HG02623 (cell line): ENCODE results near the gene SLC12A8.

ENCODE experiments used
- ATAC-seq: cut with Tn5 transposase; IDR thresholded peaks from one replicate; pipeline ENCODE4 v1.9.1; 2021; ENCODE audit warnings: moderate library complexity; ENCODE audit not compliant: unreplicated experiment

The SLC12A8 gene

DNA sequence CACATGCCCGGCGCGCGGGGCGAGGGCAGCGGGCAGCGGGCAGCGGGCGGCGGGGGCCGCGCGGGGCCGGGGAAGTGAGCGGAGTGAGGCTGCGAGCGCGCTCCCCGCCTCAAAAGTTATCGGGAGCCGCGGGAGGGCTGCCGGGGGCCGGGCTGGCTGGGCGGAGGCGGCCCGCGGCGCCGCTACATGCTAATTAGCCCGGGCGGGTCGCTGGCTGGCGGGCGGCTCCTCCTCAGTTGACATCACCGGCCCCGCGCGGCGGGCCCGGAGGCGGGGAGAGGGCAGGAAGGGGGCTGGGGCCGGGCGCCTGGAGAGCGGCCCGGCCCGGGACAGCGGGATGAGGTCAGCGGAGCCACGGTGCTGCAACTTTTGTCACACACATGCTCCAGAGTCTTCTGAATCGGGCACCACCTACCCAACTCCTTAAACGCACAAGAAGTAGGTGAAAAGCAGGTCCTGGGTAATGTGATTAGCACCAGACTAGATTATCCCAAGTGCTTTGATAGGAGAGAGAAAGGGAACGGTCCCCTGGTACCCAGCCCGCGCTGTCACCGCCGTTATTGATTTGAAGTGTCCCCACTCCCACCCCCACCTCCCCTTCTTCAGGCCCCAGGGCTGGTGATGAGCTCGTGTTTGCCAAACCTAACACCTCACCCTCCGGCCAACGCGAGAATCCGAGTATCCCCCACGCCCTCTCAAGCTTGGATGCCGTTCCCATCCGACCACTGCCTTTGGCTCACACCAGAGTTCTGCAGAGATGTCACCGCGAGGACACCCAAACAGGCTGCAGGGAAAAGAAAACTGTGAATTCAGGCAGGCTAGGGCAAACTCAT is 156.4 kb downstream of the SLC12A8 start, which contains the start of gene HEG1:
Gene HEG1 (minus strand): TSS at position 85 of the 833 bp plus-strand sequence. CDS start 107 bp downstream, outside the sequence.
- peak; percentile 70 for ATAC-seq

DNA sequence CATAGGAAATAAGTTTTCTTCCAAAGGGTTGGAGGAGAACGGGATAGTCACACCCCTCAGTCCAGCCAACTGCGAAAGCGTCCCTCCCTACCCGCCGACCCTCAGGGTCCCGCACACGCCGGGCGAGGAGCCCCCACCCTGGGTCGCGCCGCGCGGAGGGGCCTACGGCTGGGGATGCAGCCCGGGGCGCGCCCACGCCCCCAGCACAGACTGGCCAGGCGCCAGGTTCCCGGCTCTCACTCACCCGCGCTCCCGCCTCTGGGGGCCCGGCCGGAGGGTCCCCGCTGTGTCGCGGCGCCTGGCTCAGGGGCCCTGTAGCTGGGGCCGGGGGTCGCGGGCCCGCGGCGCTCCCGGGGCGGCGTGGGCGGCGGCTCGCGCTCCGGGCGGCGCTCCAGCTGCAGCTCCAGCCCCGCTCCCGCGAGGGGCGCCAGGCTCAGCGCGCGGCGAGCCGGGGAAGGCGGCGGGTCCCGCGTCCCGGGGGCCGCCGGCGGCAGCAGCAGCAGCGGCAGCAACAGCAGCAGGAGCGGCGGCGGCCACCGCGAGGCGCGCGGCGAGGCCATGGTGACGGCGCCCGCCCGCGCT is 157.1 kb downstream of the SLC12A8 start:
- ATAC-seq: peak; percentile 8

DNA sequence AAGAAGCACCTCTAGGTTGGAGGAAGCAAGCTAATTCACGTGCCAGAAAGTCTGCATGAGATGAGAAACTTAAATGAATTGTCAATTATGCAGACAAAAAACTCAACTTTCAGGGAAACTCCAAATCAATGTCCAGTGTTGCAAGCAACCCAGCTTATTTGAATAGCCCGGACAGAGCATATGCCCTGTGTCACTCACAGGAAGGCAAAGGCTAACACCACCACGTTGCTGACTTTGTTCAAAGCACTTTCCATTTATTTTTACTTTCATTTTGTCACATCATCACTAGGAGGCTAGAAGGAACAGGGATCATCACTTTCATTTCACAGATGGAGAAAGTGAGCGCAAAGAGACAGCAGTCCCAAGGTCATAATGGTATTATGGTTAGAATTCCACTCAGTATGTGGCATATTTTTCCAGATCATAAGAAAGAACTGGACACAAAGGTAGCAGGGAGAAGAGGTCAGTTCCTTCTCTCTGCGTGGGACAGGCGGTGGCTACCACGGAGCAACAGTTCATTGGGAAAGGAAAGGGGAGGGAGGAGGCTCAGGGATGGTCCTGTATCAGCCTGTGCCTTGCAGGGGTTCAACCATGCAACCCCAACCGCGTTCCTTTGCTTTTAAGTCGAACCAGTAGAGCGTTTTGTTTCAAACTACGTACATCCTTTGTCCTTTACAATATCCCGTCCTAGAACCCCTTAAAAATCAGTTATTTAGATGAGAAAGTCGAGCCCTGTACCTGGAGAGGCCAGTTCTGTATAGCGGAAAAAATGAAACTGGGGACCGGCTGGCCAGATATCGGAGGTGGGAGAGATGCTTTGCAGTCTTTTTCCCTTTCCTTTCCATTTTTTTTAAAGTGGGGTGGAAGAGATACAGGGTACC is 157.9 kb downstream of the SLC12A8 start:
- ATAC-seq: peak; percentile 36

DNA sequence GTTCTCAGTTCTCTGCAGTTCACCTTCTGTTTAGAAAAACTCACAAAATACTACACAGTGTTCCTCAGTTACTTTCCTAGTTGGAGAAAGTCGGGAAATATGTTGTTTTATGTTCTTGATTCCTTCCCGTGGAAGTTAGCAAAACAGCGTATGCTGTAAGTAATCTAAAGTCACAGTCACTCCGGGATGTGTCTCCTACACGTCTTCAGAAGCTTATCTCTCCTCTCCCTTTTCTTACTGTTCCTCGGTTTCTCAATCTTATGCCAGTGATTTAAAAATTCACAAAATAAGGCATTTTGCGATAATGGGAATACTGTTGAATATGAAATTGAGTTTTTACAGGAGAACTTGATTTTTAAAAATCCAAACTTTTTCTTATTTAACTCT is 158.5 kb downstream of the SLC12A8 start:
- no peak for ATAC-seq

DNA sequence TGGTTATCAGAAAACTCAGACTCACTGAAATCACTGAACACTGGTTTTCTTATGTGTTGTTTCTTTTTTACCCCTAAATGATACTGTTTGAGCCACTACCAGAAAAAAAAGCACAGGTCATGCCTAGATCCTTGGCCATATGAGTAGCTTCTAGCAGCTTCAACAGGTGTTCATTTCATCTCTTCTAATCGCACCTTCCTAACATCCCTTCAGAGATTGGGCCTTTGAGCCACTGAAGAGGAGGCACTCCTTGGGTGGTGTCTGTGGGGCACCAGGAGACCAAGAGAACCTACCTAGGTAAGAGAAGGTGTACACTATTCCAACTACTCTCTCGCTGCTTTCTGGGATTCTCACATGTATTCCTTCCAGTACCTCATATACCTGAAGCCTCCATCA is 159.2 kb downstream of the SLC12A8 start:
- ATAC-seq: no peak

DNA sequence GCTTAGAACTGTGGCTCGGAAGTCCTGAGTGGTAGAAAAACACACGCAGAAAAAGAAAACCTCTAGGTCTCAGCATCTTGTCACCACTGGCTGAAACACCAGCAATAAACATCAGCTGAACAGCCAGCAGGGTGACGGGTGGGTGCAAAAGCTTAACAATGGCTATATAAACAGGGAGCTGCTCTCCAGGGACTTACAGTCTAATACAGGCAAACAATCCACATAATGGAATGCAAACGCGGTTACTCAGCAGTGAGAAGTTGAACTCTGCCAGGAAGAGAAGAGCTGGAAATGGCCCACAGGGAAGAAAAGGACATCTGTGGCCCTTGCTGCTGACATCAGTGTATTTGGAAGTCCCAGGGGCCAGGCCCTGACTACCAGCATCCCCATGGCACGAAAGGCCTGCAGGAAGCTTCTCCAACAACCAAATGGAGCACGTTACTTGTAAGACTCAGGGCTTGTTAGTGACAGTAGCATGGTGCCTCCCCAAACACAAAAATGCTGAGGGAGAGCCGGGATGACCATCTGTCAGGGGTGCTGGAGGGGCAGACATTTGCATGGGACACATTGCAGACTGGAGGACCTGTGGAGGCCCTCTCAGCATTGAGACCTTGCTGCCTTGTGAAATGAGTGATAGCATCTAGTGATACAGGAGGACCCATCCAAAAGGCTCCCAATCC is 159.8 kb downstream of the SLC12A8 start:
- no peak for ATAC-seq

DNA sequence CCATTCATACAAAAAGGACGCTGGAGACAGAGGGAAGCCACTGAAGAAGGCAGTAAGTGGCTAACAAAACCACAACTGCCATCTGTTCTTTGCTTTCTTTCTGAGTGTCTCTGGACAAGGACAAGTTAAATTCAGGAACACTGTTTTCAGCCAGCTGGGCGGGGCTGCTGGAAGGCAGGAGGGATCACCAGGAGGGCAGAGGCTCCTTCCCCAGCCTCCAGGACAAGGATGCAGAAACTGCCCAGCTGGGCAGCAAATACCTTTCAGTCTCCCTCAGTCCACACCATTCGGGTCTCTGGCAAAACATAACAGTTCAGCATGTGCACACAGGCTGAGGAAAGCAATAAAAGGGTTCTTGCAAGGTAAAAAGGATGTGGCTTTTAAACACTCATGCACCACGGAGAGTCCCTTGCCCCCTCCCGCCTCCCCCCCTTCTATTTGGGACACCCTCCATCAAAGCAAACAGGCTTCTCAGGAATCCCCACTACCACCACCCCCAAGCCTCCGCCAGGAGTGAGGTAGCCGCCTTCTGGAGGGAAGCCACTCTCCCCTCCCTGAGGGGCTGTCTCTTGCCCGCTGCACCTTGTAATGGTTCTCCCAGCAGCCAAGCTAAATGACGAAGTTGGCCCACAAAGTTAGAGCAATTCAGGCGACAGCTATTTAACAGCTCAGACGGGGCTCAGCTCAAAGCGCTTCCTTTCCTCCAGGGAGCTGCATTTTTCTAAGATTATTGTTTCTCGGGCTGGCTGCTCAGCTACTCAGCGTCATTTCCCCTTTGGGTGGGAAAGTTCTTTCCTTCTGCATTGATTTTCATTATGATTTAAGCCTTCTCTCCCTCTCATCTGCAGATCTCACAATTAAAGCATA is 160.6 kb downstream of the SLC12A8 start:
- no peak for ATAC-seq

DNA sequence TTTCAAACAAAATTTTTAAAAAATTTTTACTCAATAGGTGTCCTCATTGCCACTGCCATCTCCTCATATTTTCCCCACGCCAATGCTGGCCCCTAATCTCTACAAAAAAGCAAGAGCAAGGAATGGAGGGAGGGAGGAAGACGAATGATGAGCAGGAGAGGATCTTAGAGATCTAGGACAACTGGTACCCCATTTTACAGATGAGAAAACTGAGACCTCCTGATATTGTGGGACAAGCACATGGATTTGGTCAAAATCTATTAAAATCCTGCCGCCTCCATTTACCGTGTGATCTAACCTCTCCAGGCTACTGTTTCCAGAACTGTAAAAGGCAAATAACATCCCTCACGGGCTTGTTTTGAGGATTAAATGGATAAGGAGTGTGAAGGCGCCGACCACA is 161.3 kb downstream of the SLC12A8 start:
- ATAC-seq: no peak

- no peak for ATAC-seq
Measured at GRCh38 chr3:125050488-125051090, 162.0 kb downstream of the SLC12A8 start.

GRCh38 chr3:125048282-125048681 is 164.3 kb downstream of the SLC12A8 start:
- ATAC-seq: no peak

GRCh38 chr3:125045965-125046364 is 166.6 kb downstream of the SLC12A8 start:
- ATAC-seq: no peak

GRCh38 chr3:125045194-125045593 is 167.4 kb downstream of the SLC12A8 start:
- ATAC-seq: no peak

DNA sequence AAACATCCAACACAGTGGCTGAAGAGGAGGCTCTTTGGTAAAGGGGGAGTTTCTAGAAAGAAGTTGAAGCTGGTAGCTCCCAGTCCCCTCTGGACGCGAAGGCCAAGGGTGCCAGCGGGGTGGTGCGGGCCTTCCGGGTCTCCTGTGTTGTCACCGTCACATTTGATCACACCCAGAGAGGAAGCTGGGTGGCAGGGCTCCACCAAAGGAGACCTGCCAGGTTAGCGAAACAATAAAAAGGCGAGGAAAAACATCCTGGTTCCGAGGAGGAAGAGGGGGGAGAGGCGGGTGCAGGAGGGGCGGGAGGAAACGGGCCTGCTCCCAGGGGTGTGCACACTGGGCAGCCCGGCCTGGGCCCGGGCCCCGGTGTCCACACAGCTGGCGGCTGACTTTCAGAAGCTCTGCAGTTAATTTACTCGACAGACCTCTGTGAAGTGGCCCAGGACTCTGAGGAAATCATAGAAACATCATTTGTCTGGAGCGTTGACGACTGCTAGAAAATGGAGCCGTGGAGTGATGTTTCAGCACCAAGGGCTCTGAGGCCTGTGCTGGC is 168.9 kb downstream of the SLC12A8 start:
- ATAC-seq: no peak

- ATAC-seq: no peak
Measured at GRCh38 chr3:125042725-125043406, 169.7 kb downstream of the SLC12A8 start.

DNA sequence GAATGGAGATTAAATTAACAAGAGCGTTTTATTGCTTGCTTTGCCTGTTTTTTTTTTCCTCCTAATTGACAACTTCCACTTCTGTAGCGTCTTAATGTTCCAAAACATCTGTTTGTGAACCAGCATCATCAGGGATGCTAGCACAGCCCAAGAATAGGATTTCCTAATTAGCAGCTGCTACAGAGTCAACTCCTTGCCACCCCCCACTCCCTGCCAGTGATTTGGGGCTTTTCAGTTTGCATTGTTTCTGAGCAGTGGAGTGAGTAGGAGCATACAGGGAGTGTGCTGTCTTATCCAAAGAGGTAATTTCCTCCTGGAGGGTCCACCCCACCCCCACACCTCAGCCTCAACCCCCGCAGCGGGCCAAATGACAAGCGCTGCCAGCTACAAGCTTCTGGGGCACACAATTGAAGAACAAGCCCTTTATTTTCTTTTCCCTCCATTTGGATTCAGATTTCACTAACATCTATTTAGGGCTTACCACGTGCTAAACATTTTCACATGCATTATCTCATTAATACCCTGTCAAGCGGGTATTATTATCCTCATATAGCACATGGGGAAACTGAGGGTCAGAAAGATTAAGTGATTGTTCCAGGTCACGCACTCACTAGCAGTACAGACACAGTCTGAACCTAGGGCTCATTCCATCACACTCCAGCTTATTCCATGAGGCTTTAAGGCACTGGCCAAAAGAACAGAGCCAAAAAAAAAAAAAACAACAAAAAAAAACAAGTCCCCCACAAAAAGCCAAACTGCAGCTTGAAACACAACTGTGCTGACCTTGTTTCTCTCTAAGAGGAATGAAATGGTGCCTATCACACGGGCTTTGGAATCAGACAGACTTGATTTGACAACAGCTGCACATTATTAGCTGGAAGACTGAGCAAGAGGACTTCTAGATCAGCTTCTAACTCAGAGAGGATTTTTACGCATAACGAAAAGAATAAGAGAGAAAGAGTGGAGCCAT is 173.1 kb downstream of the SLC12A8 start:
- no peak for ATAC-seq

DNA sequence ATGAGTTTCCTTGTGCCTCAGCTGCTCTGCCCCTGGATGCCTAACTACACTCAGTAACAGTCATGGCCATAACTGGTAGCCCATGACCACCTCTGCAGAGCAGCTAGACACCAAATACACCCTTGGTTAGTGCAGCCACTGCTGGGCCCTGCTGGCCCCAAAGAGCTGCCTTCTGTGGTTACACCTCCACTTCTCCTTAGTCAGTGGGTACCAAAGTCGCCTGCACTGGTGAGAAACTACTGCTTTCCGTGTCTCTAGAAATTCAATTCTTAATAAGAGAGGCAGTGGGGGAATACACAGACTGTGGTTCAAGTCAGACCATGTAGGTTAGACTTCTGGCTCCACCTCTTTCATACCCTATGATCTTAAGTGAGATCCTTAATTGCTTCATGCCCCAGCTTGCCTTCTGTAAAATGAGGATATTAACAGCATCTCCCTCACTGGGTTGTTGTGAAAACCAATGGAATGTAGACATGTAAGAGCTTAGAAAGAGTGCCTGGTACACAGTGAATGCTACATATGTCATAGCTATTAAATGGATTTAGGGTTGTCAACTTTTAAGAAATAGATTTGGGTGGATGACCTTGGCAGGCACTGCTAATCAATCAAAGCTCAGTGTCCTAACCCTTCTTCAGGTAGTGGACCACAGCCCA is 174.9 kb downstream of the SLC12A8 start:
- no peak for ATAC-seq

DNA sequence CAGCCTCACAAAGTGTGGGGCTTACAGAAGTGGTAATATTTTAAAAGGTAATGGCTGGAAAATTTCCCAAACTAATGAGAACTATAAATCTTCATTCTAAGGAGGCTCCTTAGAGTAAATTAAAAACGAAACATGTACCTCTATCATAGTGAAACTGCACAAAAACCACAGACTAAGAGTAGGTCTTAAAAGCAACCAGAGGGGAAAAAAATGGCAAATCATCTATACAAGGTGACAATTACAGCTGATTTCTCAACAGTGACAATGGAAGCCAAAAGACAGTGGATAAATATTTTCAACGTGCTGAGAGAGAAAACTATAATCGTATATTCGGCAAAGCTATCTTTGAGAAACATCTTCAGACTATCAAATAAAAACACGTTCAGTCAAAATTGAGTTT is 177.3 kb downstream of the SLC12A8 start:
- ATAC-seq: no peak
